UCSD-AML1 (cell line): ENCODE measurements around the gene DKK3.

Source experiments
- DNase-seq: peaks from one replicate; lab custom pipeline; 2025; ENCODE audit not compliant: unreplicated experiment; lab: John Stamatoyannopoulos, UW

DKK3 gene

DNA sequence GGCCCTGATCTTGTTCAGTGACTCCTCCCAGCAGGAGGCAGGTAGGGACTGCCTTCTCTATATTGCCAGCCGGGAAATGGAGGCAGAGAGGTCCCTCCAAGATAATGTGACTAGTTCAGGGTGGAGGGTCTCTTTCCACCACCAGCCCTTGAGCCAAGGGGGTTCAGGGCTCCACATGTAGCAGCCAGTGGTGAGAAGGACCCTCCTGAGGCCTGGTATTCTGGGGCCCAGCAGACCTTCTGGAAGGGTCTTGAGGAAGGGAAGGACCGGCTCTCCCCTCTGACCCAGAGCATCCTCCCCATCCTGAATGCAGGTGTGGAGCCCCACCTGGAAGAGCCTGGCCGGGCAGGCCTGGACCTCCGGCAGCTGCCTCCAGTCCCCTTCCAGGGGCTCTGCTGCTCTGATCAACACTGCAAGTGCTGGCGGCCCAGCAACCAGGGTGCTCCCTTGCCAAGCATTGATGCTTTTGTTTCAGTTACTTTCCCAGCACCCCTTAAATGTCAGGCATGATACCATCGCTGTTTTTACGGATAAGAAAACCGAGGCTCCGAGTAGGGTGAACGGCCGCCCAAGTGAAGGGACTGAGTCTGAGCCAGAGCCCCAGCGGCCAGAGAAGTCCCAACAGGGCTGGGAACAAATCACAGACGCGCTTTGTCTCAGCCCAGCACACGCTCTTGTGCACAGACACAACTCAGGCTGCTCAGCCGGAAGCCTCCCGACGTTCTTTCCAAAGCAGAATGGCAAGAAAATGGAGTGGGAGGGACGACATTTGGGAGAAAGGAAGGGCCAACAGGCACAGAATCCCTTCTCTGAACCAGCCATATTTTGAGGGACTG lies 38.8 kb downstream of the DKK3 start:
- no peak for DNase-seq

DNA sequence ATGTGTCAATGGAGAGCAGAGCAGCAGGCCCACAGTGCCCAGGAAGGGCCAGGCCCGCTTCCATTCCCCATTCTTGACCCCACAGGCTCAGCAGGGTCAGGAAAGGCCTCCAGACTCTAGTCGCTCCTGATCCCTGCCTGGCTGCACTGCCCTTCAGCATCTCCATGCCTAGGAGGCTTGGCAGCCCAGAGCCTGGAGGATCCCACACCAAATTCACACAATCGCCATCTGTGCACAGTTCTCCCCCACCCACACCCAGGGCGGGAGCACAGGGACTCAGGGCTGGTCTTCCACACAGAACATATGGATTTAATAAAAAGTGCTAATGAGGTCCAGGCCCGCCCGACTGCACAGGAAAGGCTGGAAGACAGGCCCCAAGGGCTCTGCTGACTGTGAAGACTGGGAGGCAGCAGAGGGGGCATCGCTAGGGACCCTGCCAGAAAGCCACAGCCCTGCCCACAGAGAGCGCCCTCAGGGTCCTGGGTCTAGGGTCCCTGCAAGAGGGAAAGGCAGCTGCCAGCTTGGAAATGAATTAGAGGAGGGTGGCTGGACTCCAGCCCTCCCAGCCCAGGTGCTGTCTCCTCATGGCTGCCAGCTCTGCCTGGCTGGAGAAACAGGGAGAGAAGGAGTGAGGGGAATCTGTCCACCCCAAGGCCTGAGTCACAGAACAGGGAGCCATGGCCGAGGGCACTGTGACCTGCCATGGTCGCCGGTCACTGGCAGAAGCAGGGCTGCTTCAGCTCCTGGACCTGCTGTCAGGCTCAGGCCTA lies 39.7 kb downstream of the DKK3 start:
- DNase-seq = no peak

DNA sequence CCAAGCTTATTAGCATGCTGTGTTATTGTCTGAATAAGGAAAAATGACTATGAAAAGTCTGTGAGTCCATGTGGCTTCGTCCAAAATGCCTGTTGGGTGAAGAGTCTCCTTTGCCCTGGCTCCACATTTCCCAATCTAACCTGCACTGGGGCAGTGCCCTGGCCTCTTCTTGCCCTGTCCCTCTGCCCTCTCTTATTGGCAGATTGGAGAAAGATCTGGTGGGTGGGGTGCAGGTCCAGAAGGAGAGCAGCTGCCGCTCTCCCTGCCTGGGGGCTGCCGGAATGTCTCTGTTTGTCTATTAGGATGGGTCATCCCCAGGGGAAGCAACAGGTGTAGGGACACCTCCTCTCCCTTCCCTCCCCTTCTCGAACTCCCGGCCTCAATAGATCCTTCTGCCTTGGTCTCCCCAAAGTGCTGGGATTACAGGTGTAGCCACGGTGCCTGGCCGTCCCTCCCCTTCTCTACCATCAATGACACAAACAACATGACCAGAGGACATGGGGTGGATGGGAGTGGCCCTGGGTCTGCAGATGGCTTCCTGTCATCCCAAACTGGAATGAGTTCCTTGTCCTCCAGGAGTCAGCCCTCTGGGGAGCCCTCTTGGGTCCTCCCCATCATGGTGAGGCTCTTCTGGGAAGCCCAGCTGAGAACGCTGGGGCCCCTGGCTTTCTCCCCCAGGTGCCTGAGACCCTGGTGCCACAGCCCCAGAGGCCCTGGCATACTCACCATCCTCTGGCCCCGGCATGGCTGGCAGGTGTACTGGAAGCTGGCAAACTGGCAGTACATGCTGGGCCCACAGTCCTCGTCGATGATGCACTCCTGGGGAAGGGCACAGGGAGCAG lies 40.5 kb downstream of the DKK3 start:
- DNase-seq = no peak

DNA sequence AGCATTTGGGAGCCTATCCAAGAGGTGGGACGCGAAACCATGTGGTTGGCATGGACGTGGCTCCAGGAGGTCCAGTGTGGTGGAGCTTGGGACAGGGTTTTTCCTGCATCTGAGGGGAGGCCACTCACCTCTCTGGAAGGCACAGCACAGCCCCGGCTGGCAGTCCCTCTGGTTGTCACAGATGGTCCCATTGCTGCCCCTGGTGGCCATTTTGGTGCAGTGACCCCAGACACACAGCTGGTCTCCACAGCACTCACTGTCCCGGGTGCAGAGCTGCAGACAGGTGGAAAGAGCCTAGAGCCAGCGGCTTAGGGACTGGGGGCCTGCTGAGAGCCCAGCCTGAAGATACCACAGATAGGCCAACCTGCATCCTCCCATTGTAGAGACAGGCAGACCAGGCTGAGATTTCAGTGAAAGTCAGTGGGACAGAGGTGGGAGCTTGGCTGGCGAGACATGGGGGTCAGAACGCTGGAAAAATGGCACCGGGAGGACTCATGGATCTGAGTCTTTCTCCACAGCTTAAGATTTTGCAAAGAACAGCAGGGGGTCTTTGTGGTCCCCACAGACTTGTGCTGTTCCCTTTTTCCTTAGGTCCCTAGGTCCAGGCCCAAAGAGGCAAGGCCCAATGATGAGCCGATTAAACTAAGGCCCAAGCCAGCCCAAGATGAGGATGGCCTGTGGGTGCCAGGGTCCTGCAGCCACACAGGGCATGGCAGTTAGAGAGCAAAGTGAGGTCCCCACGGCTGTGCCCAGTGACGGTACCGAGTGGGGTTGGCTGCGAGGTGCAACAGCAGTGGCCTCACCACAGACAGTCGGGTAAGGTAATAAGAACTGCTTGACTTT lies 41.4 kb downstream of the DKK3 start:
- DNase-seq = peak; percentile 71

DNA sequence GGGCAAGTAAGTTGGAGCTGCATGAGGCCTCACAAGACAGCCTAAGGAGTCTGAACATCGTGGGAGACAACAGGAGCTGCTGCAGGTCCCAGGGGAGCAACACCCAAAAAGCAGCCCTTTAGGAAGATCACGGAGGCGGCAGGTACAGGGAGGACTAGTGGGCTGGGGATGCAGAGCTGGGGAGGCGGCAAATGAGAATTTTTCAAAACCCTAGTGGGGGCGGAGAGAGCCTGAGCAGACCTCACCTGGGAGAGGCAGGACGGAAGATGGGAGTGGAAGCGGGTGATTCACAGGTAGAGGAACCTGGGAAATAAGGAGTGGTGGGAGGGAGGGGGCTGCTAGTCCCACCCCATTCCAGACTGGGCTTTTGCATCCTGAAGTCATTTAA lies 42.1 kb downstream of the DKK3 start:
- no peak for DNase-seq

DNA sequence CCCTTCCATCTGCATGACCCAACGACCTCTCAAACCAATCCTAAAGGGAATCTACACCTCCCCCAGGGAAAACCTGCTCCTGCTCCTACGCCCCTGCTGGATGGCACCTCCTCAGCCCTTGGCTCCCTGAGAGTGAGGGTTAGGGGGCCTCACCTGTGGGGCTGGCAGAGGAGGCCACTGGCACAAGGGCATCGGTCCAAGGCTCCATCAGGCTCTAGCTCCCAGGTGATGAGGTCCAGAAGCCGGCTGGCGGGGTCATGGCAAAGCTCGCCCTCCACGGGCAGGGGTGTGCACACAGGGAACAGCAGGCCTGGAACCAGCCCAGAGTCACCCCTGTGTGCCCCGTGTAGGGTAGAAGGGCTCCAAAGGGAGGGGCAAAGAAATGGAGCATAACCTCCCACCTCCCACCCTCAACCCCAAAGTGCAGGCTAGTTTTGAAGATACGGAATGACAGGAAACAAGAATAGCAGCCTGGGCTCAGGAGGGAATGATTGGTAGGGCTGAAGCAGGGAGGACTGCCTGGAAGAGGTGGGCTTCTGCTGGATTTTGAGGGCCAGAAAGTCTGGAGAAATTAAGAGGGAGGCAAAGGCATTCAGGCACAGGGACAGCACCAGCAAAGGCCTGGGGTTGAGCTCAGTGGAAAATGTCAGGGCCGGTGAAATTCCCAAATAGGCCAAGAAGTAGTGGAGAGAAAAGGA lies 42.6 kb downstream of the DKK3 start:
- DNase-seq = no peak

DNA sequence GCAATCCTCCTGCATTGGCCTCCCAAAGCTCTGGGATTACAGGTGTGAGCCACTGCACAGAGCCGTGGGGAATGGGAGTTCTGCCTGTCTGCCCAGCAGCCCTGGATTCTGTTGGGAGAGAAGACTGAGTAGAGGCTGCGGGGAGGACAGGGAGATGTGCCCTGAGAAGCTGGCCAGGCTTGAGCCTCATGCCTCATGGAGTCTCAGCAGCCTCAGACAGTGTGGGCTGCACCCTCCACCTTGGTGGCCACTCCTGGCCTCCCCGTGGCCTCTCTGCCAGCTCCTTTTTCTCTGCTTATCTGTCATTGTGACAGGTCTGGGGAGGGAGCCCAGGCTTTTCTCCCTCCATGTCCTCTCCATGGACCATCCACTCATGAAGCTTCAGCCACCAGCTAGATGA lies 43.2 kb downstream of the DKK3 start:
- DNase-seq = no peak

GRCh38 chr11:11964774-11965150 lies 43.7 kb downstream of the DKK3 start:
- no peak for DNase-seq

DNA sequence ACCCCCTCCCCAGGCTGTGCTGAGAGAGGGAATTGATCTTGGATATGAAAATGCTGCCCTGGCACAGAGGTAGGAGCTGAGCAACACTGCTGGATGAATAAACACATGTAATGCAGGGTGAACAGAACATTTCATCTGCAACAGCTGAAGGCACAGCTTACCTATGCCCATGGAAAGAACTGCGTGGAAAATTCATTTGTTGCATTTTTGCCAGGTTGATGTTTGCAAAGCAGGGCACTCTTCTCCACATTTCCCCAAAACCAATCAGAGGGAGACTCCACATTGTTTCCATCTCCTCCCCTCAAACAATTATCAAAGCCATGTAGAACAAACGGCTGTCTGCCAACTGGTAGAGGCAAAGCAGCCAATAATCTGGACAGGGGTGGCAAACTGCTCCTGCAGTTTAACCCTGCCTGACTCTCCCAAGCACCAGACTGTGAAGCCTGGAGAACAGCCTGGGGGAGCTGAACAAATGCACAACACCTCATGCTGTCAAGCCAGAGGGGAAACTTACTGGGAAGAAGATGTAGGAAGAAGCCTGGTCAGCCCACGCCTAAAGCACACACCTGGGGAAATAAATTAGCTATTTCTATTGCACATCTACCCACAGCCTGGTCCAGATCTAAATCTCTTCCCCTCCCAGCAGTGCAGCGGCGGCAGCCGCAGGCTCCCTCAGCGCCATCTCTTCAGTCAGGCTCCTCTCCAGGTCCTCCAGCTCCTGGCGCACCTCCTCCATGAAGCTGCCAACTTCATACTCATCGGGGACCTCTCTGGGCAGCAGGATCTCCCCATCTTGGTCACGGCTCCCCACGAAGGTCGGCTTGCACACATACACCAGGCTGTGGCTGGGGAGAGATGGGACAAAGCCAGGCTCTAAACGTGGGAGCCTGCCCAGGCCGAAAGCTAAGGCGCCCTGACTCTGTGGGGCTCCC lies 44.3 kb downstream of the DKK3 start:
- DNase-seq = no peak

GRCh38 chr11:11963067-11963466 lies 45.4 kb downstream of the DKK3 start:
- no peak for DNase-seq

GRCh38 chr11:11961399-11962028 lies 46.9 kb downstream of the DKK3 start:
- DNase-seq = no peak

- DNase-seq = no peak
Observed at GRCh38 chr11:11960687-11961086, 47.7 kb downstream of the DKK3 start.

- DNase-seq = no peak
Observed at GRCh38 chr11:11959601-11960000, 48.8 kb downstream of the DKK3 start.

GRCh38 chr11:11958403-11959231 lies 49.8 kb downstream of the DKK3 start:
- no peak for DNase-seq

DNA sequence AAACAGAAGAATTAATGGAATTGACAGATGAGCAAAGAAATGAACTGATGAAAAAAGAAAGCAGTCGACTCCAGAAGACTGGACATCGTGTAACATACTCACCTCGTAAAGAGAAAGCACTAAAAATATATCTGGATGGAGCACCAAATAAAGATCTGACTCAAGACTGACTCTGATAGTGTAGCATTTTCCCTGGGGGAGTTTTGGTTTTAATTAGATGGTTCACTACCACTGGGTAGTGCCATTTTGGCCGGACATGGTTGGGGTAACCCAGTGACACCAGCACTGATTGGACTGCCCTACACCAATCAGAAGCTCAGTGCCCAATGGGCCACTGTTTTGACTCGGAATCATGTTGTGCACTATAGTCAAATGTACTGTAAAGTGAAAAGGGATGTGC lies 52.4 kb downstream of the DKK3 start:
- no peak for DNase-seq

- DNase-seq = no peak
Observed at GRCh38 chr11:11952036-11952435, 56.4 kb downstream of the DKK3 start.

DNA sequence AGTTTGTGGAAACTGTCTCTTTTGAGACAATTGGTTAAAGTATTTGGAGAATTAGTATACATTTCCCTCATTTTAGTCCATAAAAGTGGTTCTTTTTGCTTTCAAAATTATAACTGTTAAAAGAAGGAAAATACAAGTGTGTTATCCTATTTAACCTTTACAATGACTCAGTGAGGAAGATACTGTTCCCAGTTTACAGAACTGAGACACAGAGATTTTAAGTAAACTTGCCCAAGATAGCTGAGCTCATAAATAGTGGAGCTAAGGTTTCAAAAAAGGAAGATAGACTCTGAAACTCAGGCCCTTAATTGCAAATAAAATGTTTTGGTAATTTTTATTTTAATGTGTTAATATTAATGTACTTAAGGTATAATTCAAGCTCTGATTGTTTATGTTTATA lies 58.9 kb downstream of the DKK3 start:
- DNase-seq = no peak
